PC-3 (cell line): ENCODE data around the gene NRCAM.

Source experiments
- EZH2 ChIP-seq: fragments of 300-600 bp; sonication (generic); IDR thresholded peaks from one replicate; pipeline ENCODE4 v1.6.1; 2017; ENCODE audit warnings: antibody characterized with exemption, mild to moderate bottlenecking, low read length; ENCODE audit not compliant: unreplicated experiment
- EZH2phosphoT487 ChIP-seq: fragments of 300-600 bp; sonication (generic); IDR thresholded peaks from 2 replicates; pipeline ENCODE4 v1.6.1; 2018; ENCODE audit warnings: mild to moderate bottlenecking, antibody characterized with exemption, low read length, borderline replicate concordance
- TF ChIP-seq, protein P1 (sequence below): fragments of 300-600 bp; sonication (generic); conservative IDR thresholded peaks from 2 replicates; pipeline ENCODE4 v1.5.1; 2017; ENCODE audit warnings: antibody characterized with exemption, low read depth, mild to moderate bottlenecking, low read length

DNA sequence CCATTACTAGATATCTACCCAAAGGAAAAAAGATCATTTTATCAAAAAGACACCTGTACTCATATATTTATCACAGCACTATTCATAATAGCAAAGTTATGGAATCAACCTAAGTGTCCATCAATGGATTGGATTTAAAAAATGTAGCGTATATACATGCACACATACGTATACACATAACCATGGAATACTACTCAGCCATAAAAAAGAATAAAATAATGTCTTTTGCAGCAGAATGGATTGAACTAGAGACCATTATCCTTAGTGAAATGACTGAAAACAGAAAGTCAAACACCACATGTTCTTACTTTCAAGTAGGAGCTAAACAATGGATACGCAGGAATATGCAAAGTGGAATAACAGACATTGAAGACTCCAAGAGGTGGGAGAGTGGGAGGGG, 168.4 kb downstream of the NRCAM start:
- TF ChIP-seq, protein P1, sequence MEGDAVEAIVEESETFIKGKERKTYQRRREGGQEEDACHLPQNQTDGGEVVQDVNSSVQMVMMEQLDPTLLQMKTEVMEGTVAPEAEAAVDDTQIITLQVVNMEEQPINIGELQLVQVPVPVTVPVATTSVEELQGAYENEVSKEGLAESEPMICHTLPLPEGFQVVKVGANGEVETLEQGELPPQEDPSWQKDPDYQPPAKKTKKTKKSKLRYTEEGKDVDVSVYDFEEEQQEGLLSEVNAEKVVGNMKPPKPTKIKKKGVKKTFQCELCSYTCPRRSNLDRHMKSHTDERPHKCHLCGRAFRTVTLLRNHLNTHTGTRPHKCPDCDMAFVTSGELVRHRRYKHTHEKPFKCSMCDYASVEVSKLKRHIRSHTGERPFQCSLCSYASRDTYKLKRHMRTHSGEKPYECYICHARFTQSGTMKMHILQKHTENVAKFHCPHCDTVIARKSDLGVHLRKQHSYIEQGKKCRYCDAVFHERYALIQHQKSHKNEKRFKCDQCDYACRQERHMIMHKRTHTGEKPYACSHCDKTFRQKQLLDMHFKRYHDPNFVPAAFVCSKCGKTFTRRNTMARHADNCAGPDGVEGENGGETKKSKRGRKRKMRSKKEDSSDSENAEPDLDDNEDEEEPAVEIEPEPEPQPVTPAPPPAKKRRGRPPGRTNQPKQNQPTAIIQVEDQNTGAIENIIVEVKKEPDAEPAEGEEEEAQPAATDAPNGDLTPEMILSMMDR, result no peak
- TF ChIP-seq EZH2phosphoT487, result no peak
- TF ChIP-seq EZH2, result no peak
